Measurements from ENCODE around the gene CAMK1D.

CAMK1D gene

GRCh38 chr10:12377658-12378290 lies 28.4 kb downstream of the CAMK1D start:
- DNase-seq = no peak

GRCh38 chr10:12380999-12381398 lies 31.7 kb downstream of the CAMK1D start:
- DNase-seq = no peak

GRCh38 chr10:12381536-12382156 lies 32.3 kb downstream of the CAMK1D start:
- DNase-seq = peak; percentile 27

GRCh38 chr10:12382157-12382548 lies 32.8 kb downstream of the CAMK1D start:
- no peak for DNase-seq

- no peak for DNase-seq
Measured at GRCh38 chr10:12382956-12383531, 33.7 kb downstream of the CAMK1D start.

GRCh38 chr10:12384906-12385305 lies 35.6 kb downstream of the CAMK1D start:
- no peak for DNase-seq

GRCh38 chr10:12387561-12388210 lies 38.3 kb downstream of the CAMK1D start:
- no peak for DNase-seq

- DNase-seq = no peak
Measured at GRCh38 chr10:12388671-12389070, 39.3 kb downstream of the CAMK1D start.

GRCh38 chr10:12389154-12389734 lies 39.9 kb downstream of the CAMK1D start:
- no peak for DNase-seq

GRCh38 chr10:12390733-12391132 lies 41.4 kb downstream of the CAMK1D start:
- DNase-seq = no peak

GRCh38 chr10:12391206-12391605 lies 41.9 kb downstream of the CAMK1D start:
- DNase-seq = no peak

GRCh38 chr10:12393831-12394230 lies 44.5 kb downstream of the CAMK1D start:
- DNase-seq = no peak

GRCh38 chr10:12394241-12395033 lies 45.1 kb downstream of the CAMK1D start:
- DNase-seq = no peak

- no peak for DNase-seq
Measured at GRCh38 chr10:12396093-12396492, 46.7 kb downstream of the CAMK1D start.

- no peak for DNase-seq
Measured at GRCh38 chr10:12396567-12396966, 47.2 kb downstream of the CAMK1D start.

- no peak for DNase-seq
Measured at GRCh38 chr10:12397147-12397896, 48.0 kb downstream of the CAMK1D start.

GRCh38 chr10:12397941-12398340 lies 48.6 kb downstream of the CAMK1D start:
- no peak for DNase-seq

GRCh38 chr10:12400266-12400931 lies 51.1 kb downstream of the CAMK1D start:
- no peak for DNase-seq

GRCh38 chr10:12401466-12401865 lies 52.1 kb downstream of the CAMK1D start:
- no peak for DNase-seq

- no peak for DNase-seq
Measured at GRCh38 chr10:12403119-12403518, 53.8 kb downstream of the CAMK1D start.

Data from activated CD4-positive, alpha-beta T cell treated with anti-CD3 and anti-CD28 coated beads, Interleukin-2, amount 50 U/mL, for 16 hours (primary cell).